Erythroblast (primary cell): ENCODE measurements around the gene KCNMB2.

Experiments
- GATA1 ChIP-seq: IDR thresholded peaks from 2 replicates; pipeline ENCODE4 v1.6.1; 2011; ENCODE audit warnings: low read depth, mild to moderate bottlenecking, control low read depth, low read length, moderate library complexity
- POLR2A ChIP-seq: IDR thresholded peaks from 2 replicates; pipeline ENCODE4 v1.6.1; 2011; ENCODE audit warnings: mild to moderate bottlenecking, low read length

DNA sequence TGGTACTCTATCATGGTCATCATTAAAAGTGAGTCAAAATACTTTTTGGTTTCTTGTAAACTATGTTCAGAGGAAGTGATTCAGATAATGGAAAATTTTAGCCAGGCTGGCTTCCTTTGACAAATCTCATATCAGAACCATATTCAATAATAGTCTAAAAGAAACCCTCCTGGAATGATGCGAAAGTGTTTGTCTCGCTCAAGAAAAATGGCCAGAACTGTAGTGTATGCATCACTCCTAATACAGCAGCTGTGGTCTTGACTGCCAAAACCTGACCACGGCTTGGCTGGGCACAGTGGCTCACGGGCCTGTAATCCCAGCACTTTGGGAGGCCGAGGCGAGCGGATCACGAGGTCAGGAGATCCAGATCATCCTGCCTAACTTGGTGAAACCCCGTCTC is 35.6 kb upstream of the KCNMB2 start:
- TF ChIP-seq POLR2A = no peak
- no peak for TF ChIP-seq GATA1
